Central memory CD8-positive, alpha-beta T cell (primary cell): ENCODE results near the gene C14orf180.

Experiments
- ATAC-seq: fragments of 150-1000 bp; cut with Tn5 transposase; replicated peaks from 2 replicates; pipeline ENCODE4 v1.10.0; 2022; ENCODE audit warnings: mild to moderate bottlenecking, moderate FRiP score, moderate number of reproducible peaks; ENCODE audit not compliant: poor library complexity, severe bottlenecking; ENCODE audit errors: extremely low read depth
- DNase-seq, 2 donors: peaks; one replicate each; pipeline ENCODE4 v3.0.0; 2021; ENCODE audit warnings: low spot score in 2 of 2
- H3K27ac Mint-ChIP-seq: one replicate; pipeline ENCODE4 v1.8.0; 2022; ENCODE audit warnings: low read depth, mild to moderate bottlenecking, moderate library complexity, mixed read lengths
- H3K27me3 Mint-ChIP-seq: one replicate; pipeline ENCODE4 v1.8.0; 2022; ENCODE audit warnings: mixed read lengths
- H3K36me3 Mint-ChIP-seq: one replicate; pipeline ENCODE4 v1.8.0; 2022; ENCODE audit warnings: mild to moderate bottlenecking, moderate library complexity, mixed read lengths; ENCODE audit not compliant: insufficient read depth
- H3K4me1 Mint-ChIP-seq: one replicate; pipeline ENCODE4 v1.8.0; 2022; ENCODE audit warnings: mixed read lengths
- H3K4me3 Mint-ChIP-seq: one replicate; pipeline ENCODE4 v1.8.0; 2022; ENCODE audit warnings: mild to moderate bottlenecking, moderate library complexity, mixed read lengths
- H3K9me3 Mint-ChIP-seq: one replicate; pipeline ENCODE4 v1.8.0; 2022; ENCODE audit warnings: mixed read lengths

Gene C14orf180

DNA sequence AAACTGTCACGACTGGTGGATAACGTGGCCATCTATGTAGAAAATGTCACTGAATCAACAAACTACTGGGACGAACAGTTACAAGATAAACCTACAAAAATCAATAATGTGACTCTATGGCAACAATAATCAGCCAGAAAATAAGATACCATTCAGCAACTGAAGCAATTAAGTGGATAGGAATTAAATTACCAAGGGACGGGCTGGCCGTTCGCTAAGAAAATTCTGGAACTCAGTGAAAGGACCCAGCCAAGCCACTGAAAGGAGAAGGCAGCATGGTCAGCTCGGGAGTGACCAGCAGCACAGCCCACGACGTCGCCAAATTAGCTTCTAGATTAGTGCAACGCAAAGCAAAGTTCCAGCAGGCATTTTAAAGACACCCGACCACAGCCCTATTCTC is 58.6 kb downstream of the C14orf180 start:
- H3K4me3 Mint-ChIP-seq = no peak overlapping the region
- ATAC-seq = no peak

GRCh38 chr14:104638927-104639450 is 59.4 kb downstream of the C14orf180 start:
- Mint-ChIP-seq H3K4me1 (no peaks in the 10 kb centered on the region), H3K9me3 (no peaks in the 10 kb centered on the region), H3K27ac (no peak overlapping the region)

More for the DNA sequence above, 58.6 kb downstream of the C14orf180 start:
- Mint-ChIP-seq H3K9me3 (no peaks in the 10 kb centered on the region), H3K27ac (no peak overlapping the region), H3K36me3 (no peaks in the 10 kb centered on the region), H3K4me1 (no peaks in the 10 kb centered on the region), H3K27me3 (peaks cover 41% of the 10 kb centered on the region)
- no peak for DNase-seq

DNA sequence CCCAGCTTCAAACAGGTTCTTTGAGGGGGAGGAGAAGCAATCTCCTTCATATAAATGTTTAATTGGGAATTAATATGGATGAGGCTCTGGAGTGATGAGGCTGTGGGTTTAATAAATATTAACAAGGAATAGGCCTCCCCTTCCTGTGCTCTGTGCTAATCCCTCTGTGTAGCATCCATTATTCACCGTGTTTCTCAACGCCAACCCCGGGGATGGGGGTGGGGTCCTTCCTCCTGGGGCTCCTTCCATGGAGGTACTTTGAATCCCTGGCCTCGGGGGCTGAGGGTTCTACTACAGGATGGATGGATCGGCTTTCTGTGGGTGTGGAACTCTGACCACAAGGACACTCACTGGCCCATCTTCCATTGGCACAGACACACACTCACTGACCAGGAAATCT is 59.9 kb downstream of the C14orf180 start:
- ATAC-seq (no peak), DNase-seq (no peak)
- Mint-ChIP-seq H3K4me1 (no peaks in the 10 kb centered on the region), H3K9me3 (no peaks in the 10 kb centered on the region), H3K27ac (no peak overlapping the region), H3K4me3 (no peak overlapping the region), H3K36me3 (no peaks in the 10 kb centered on the region), H3K27me3 (peaks cover 44% of the 10 kb centered on the region)

More at GRCh38 chr14:104638927-104639450, 59.4 kb downstream of the C14orf180 start:
- no peaks in the 10 kb centered on the region for H3K36me3 Mint-ChIP-seq
- no peak for ATAC-seq
- no peak overlapping the region for H3K4me3 Mint-ChIP-seq
- DNase-seq = no peak
- H3K27me3 Mint-ChIP-seq = peaks cover 46% of the 10 kb centered on the region
